Calu3 (cell line): ENCODE data around the gene C19orf25. TPM values are rescaled to one million over a fixed set of nuclear protein-coding genes. Genes with fewer than 3 reads are reported as not detected.

Experiments used
- BruUV-seq: library from RNA; stranded (reverse); fragments of 400-500 nt; replicated peaks from 2 replicates; lab custom pipeline; 2021; lab: Mats Ljungman, UMichigan
- CTCF ChIA-PET: fragments of 300-600 bp; sonication (Branson Sonifier 250); formaldehyde crosslinking; loops from one replicate; lab custom pipeline; 2022; ENCODE audit warnings: antibody characterized with exemption; lab: Charles Lee
- DNase-seq: peaks from one replicate; pipeline ENCODE4 v3.0.0; 2022
- H3K27ac Mint-ChIP-seq: one replicate; pipeline ENCODE4 v1.8.0; 2022; ENCODE audit warnings: mixed read lengths; ENCODE audit not compliant: unreplicated experiment
- H3K27me3 Mint-ChIP-seq: one replicate; pipeline ENCODE4 v1.8.0; 2022; ENCODE audit warnings: mixed read lengths; ENCODE audit not compliant: unreplicated experiment
- H3K36me3 Mint-ChIP-seq: one replicate; pipeline ENCODE4 v1.8.0; 2022; ENCODE audit warnings: mild to moderate bottlenecking, moderate library complexity, mixed read lengths; ENCODE audit not compliant: insufficient read depth, unreplicated experiment
- H3K4me1 Mint-ChIP-seq: one replicate; pipeline ENCODE4 v1.8.0; 2022; ENCODE audit warnings: mild to moderate bottlenecking, low read depth, mixed read lengths; ENCODE audit not compliant: unreplicated experiment
- H3K4me3 Mint-ChIP-seq: one replicate; pipeline ENCODE4 v1.8.0; 2022; ENCODE audit warnings: mild to moderate bottlenecking, low read depth, moderate library complexity, mixed read lengths; ENCODE audit not compliant: unreplicated experiment
- H3K9me3 Mint-ChIP-seq: one replicate; pipeline ENCODE4 v1.8.0; 2022; ENCODE audit warnings: low read depth, mixed read lengths; ENCODE audit not compliant: unreplicated experiment
- intact Hi-C: fragments of 100-400 bp; cut with micrococcal nuclease; formaldehyde crosslinking; loops from one replicate; pipeline ENCODE4 v1.10.0; 2022; ENCODE audit not compliant: unreplicated experiment
- total RNA-seq: library from RNA; stranded (reverse); gene quantifications from 2 replicates; pipeline ENCODE4 v1.2.3, GENCODE V29; 2022
- TF ChIP-seq, protein P1 (sequence below): fragments of 200-600 bp; IDR thresholded peaks from one replicate; pipeline ENCODE4 v1.8.0; 2022; ENCODE audit warnings: antibody characterized with exemption; ENCODE audit not compliant: unreplicated experiment

The C19orf25 gene
- total RNA-seq, 1 experiment from 2014 or later: 33.7 TPM

DNA sequence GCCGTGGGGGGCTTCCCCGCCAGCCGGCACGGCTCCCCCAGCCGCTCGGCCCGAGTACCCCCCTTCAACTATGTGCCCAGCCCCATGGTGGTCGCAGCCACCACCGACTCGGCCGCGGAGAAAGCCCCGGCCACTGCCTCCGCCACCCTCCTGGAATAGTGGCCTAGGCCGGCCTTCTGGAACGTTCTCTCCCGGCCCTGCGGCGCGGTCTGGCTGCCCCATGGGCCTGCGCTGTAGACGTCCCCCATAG, 9.0 kb downstream of the C19orf25 start:
- Mint-ChIP-seq H3K27me3 (no peaks in the 10 kb centered on the region), H3K9me3 (no peaks in the 10 kb centered on the region), H3K4me3 (peak overlapping the region; percentile 68), H3K4me1 (no peaks in the 10 kb centered on the region), H3K36me3 (peaks cover 13% of the 10 kb centered on the region), H3K27ac (no peak overlapping the region)
- DNase-seq: no peak
- TF ChIP-seq, protein P1, sequence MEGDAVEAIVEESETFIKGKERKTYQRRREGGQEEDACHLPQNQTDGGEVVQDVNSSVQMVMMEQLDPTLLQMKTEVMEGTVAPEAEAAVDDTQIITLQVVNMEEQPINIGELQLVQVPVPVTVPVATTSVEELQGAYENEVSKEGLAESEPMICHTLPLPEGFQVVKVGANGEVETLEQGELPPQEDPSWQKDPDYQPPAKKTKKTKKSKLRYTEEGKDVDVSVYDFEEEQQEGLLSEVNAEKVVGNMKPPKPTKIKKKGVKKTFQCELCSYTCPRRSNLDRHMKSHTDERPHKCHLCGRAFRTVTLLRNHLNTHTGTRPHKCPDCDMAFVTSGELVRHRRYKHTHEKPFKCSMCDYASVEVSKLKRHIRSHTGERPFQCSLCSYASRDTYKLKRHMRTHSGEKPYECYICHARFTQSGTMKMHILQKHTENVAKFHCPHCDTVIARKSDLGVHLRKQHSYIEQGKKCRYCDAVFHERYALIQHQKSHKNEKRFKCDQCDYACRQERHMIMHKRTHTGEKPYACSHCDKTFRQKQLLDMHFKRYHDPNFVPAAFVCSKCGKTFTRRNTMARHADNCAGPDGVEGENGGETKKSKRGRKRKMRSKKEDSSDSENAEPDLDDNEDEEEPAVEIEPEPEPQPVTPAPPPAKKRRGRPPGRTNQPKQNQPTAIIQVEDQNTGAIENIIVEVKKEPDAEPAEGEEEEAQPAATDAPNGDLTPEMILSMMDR: no peak
- intact Hi-C loops: no loop called here
- CTCF ChIA-PET: interaction anchor here (0.5 kb wide), 1 partner anchor 16 kb away, joined by 3 read pairs; no protein-coding TSS in a partner anchor
- BruUV-seq: no TSS peak

DNA sequence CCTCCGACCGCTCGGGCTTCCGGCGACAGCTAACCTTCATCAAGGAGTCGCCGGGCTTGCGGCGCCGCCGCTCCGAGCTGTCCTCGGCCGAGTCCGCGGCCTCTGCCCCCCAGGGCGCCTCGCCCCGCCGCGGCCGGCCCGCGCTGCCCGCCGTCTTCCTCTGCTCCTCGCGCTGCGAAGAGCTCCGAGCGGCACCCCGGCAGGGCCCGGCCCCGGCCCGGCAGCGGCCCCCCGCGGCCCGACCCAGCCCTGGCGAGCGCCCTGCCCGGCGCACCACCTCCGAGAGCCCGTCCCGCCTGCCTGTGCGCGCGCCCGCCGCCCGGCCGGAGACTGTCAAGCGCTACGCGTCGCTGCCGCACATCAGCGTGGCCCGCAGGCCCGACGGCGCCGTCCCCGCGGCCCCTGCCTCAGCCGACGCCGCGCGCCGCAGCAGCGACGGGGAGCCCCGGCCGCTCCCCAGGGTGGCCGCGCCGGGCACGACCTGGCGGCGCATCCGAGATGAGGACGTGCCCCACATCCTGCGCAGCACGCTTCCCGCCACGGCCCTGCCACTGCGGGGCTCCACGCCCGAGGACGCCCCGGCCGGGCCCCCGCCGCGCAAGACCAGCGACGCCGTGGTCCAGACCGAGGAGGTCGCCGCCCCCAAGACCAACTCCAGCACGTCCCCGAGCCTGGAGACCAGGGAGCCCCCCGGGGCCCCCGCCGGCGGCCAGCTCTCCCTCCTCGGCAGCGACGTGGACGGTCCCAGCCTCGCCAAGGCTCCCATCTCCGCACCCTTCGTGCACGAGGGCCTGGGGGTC, 9.6 kb downstream of the C19orf25 start:
- CTCF ChIA-PET: no interaction called here
- H3K4me3 Mint-ChIP-seq: peak overlapping the region; percentile 68
- no peaks in the 10 kb centered on the region for H3K27me3 Mint-ChIP-seq
- no peaks in the 10 kb centered on the region for H3K4me1 Mint-ChIP-seq
- H3K27ac Mint-ChIP-seq: no peak overlapping the region
- BruUV-seq: no TSS peak
- DNase-seq: peak; percentile 56
- intact Hi-C loops: no loop called here
- TF ChIP-seq, protein P1: no peak
- H3K36me3 Mint-ChIP-seq: peaks cover 13% of the 10 kb centered on the region
- no peaks in the 10 kb centered on the region for H3K9me3 Mint-ChIP-seq

DNA sequence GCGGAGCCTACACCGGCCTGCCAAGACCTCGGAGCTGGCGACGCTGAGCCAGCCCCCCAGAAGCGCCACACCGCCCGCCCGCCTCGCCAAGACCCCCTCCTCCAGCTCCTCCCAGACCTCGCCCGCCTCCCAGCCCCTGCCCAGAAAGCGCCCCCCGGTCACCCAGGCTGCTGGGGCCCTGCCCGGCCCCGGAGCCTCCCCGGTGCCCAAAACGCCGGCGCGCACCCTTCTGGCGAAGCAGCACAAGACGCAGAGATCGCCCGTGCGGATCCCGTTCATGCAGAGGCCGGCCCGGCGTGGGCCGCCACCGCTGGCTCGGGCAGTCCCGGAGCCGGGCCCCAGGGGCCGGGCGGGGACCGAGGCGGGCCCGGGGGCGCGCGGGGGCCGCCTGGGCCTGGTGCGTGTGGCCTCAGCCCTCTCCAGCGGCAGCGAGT, 10.2 kb downstream of the C19orf25 start:
- Mint-ChIP-seq H3K27ac (no peak overlapping the region), H3K9me3 (no peaks in the 10 kb centered on the region), H3K27me3 (no peaks in the 10 kb centered on the region), H3K36me3 (peaks cover 13% of the 10 kb centered on the region), H3K4me1 (no peaks in the 10 kb centered on the region), H3K4me3 (peak overlapping the region; percentile 34)
- TF ChIP-seq, protein P1: no peak
- no TSS peak for BruUV-seq
- peak; percentile 60 for DNase-seq
- CTCF ChIA-PET: no interaction called here
- intact Hi-C loops: no loop called here

DNA sequence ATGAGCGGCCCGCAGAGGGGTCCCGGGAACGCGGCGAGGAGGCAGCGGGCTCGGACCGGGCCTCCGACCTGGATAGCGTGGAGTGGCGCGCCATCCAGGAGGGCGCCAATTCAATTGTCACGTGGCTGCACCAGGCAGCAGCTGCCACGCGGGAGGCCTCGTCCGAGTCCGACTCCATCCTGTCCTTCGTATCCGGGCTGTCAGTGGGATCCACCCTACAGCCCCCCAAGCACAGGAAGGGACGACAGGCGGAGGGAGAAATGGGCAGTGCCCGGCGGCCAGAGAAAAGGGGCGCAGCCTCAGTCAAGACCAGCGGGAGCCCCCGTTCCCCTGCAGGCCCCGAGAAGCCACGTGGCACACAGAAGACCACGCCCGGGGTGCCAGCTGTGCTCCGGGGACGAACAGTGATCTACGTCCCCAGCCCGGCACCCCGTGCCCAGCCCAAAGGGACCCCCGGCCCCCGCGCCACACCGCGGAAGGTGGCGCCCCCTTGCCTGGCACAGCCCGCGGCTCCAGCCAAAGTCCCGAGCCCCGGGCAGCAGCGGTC, 10.7 kb downstream of the C19orf25 start:
- peak overlapping the region; percentile 34 for H3K4me3 Mint-ChIP-seq
- CTCF ChIA-PET: no interaction called here

More for the DNA sequence above, 10.7 kb downstream of the C19orf25 start:
- peaks cover 11% of the 10 kb centered on the region for H3K36me3 Mint-ChIP-seq
- no peaks in the 10 kb centered on the region for H3K9me3 Mint-ChIP-seq
- TF ChIP-seq, protein P1: no peak
- H3K4me1 Mint-ChIP-seq: no peaks in the 10 kb centered on the region
- DNase-seq: no peak
- H3K27me3 Mint-ChIP-seq: no peaks in the 10 kb centered on the region
- BruUV-seq: no TSS peak
- no peak overlapping the region for H3K27ac Mint-ChIP-seq
- intact Hi-C loops: no loop called here
